Central memory CD8-positive, alpha-beta T cell (primary cell): ENCODE data around the gene KDM6B.
A peak's percentile ranks its signal among the peaks of the same experiment; 100 is the strongest.

Experiments used
- ATAC-seq: fragments of 150-1000 bp; cut with Tn5 transposase; replicated peaks from 2 replicates; pipeline ENCODE4 v1.10.0; 2022; ENCODE audit warnings: mild to moderate bottlenecking, moderate FRiP score, moderate number of reproducible peaks; ENCODE audit not compliant: poor library complexity, severe bottlenecking; ENCODE audit errors: extremely low read depth
- DNase-seq, 2 donors: peaks; one replicate each; pipeline ENCODE4 v3.0.0; 2021; ENCODE audit warnings: low spot score in 2 of 2
- H3K27ac Mint-ChIP-seq: one replicate; pipeline ENCODE4 v1.8.0; 2022; ENCODE audit warnings: low read depth, mild to moderate bottlenecking, moderate library complexity, mixed read lengths
- H3K27me3 Mint-ChIP-seq: one replicate; pipeline ENCODE4 v1.8.0; 2022; ENCODE audit warnings: mixed read lengths
- H3K36me3 Mint-ChIP-seq: one replicate; pipeline ENCODE4 v1.8.0; 2022; ENCODE audit warnings: mild to moderate bottlenecking, moderate library complexity, mixed read lengths; ENCODE audit not compliant: insufficient read depth
- H3K4me1 Mint-ChIP-seq: one replicate; pipeline ENCODE4 v1.8.0; 2022; ENCODE audit warnings: mixed read lengths
- H3K4me3 Mint-ChIP-seq: one replicate; pipeline ENCODE4 v1.8.0; 2022; ENCODE audit warnings: mild to moderate bottlenecking, moderate library complexity, mixed read lengths
- H3K9me3 Mint-ChIP-seq: one replicate; pipeline ENCODE4 v1.8.0; 2022; ENCODE audit warnings: mixed read lengths

KDM6B gene

DNA sequence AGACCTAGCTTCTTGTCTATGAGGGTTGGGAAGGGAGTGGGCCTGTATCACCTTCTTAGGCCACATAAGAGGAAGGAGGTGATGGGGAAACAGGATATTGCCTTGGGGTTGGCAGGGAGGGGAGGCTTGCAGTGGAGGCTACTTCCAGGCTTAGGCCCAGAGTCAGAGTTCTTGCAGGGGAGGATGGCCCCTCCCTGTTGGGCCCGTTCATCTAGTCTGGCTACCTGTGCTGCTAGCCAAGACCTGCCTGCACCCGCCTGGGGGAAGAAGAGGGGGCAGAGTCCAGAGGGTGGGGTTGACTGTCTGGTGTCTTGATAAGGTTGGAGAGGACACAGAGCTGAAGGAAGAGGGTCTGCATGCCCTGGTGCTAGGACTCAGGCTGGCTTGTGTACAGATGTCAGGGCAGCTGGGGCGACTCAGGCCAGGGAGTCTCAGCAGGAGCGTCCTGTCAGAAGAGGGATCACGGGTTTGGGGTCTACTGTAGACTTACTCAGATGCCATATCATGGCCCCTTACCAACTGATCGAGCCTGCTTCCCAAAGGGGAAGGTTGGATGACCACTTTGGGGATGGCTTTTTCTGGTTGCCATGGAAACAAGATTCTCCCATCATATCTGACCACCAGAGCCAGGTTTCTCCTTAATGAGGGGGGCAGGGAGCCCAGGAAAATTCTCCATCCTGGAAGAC is 5.3 kb downstream of the KDM6B start:
- ATAC-seq (no peak), DNase-seq (no peak)
- peaks cover 90% of the 10 kb centered on the region for H3K4me1 Mint-ChIP-seq
- no peaks in the 10 kb centered on the region for H3K9me3 Mint-ChIP-seq
- peak overlapping the region; percentile 47 for H3K4me3 Mint-ChIP-seq
- peaks cover 77% of the 10 kb centered on the region for H3K36me3 Mint-ChIP-seq
- H3K27me3 Mint-ChIP-seq, result no peaks in the 10 kb centered on the region
- H3K27ac Mint-ChIP-seq, result peak overlapping the region; percentile 100

DNA sequence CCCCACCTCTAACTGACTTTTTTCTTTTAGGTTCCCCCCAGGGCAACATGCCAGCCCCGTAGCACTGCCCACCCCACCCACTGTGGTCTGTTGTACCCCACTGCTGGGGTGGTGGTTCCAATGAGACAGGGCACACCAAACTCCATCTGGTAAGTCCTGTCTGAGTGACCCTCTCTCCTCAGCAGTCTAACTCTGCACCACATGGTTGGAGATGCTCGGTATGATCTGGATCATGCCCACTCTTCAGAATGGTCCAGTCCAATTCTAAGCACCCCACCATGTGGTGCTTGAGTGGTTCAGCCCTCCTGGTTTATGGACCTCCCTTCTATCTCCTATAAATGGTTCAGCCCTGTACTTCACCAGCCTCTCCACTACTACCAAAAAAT is 5.9 kb downstream of the KDM6B start:
- no peaks in the 10 kb centered on the region for H3K9me3 Mint-ChIP-seq
- peaks cover 88% of the 10 kb centered on the region for H3K4me1 Mint-ChIP-seq
- peaks cover 76% of the 10 kb centered on the region for H3K36me3 Mint-ChIP-seq
- H3K4me3 Mint-ChIP-seq, result peak overlapping the region; percentile 92
- no peaks in the 10 kb centered on the region for H3K27me3 Mint-ChIP-seq
- ATAC-seq, result no peak
- no peak for DNase-seq
- H3K27ac Mint-ChIP-seq, result peak overlapping the region; percentile 100

DNA sequence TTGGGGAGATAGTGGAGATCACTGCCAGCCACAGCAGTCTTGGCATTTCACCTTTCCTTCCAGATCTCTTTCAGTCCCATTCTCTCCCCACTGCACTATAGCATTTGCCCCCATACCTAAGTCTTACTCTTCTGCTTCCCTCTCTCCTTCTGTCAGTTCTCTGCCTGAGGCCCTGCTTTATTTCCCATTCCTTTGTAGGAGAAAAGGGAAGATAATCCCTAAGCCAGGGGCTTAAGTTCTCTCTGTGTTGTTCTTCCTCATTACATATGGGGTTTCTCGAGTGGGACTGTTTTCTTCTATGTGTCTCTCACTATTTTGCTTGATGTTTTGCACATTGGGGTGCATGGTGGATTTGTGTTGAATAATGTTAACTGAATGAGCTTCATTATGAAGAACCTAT is 6.4 kb downstream of the KDM6B start:
- Mint-ChIP-seq H3K36me3 (peaks cover 75% of the 10 kb centered on the region), H3K27me3 (no peaks in the 10 kb centered on the region), H3K27ac (peak overlapping the region; percentile 100), H3K9me3 (no peaks in the 10 kb centered on the region), H3K4me3 (peak overlapping the region; percentile 92), H3K4me1 (peaks cover 83% of the 10 kb centered on the region)
- ATAC-seq (no peak), DNase-seq (no peak)

DNA sequence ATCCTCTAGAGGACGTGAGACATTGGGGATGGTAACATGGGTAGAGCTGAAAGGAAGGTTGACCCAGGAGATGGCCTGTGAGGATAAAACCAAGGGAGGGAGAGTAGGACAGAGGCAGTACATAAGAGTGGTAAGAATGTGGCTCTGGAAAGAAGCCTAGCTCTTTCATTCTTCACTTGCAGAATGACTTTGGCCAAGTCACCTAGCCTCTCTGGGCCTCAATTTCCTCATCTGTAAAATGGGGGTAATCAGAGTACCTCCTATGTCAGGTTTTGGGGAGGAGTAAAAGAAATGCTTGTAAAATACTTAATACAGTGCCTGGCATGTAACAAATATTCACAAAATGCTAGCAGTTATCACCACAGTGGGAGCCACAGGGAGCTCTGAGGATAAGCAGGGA is 6.9 kb downstream of the KDM6B start:
- peaks cover 74% of the 10 kb centered on the region for H3K36me3 Mint-ChIP-seq
- DNase-seq, result no peak
- H3K27ac Mint-ChIP-seq, result peak overlapping the region; percentile 100
- peak overlapping the region; percentile 92 for H3K4me3 Mint-ChIP-seq
- no peaks in the 10 kb centered on the region for H3K9me3 Mint-ChIP-seq
- ATAC-seq, result no peak
- H3K27me3 Mint-ChIP-seq, result no peaks in the 10 kb centered on the region
- H3K4me1 Mint-ChIP-seq, result peaks cover 85% of the 10 kb centered on the region

DNA sequence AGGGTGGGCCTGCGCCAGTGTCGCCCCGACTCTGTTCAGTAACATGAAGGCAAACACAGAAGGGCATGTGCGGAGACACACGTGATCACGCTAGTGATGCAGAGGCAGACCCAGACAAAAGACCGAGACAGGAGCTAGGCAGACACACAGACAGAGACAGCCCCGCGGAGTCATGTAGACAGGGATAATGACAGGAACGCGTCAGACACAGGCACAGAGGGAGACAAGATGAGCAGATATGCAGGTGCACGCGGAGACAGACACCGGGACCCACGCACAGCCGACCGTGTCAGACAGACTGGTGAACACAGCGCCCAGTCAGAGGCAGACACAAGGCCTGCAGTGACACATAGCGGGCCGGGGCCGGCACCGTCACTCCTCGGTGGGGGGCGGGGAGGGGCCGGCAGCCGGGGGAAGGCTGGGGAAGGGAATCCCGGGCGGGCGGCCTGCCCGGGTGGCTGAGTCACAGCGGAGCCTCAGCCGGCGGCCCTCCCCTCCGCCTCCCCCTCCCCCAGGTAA is 7.4 kb downstream of the KDM6B start:
- Mint-ChIP-seq H3K27me3 (no peaks in the 10 kb centered on the region), H3K4me1 (peaks cover 79% of the 10 kb centered on the region), H3K36me3 (peaks cover 68% of the 10 kb centered on the region), H3K9me3 (no peaks in the 10 kb centered on the region), H3K4me3 (peak overlapping the region; percentile 92), H3K27ac (peak overlapping the region; percentile 100)
- DNase-seq (peak; percentile 79 to 94), ATAC-seq (peak; percentile 50)

DNA sequence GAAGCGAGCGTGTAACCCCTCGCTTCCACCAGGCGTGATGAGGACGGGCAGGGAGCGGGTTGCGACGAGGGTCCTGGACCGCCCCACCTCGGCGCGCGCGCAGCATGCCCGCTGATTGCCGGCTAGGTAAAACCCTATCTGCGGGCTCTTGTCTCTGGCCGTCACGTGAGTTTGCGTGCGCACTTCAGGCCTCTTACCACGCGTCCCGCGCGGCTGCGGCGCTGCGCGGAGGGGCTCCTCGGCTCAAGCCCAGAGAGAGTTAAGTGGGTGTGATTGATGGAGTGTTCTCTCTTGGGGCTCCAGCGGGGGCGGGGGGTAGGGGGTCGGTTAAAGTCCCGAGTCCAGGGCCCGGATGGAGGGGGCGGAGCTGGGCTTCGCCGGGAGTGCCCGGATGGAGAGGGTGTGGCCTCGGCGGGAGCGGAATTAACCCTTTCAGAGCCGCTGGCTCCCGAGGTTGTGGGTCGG is 7.9 kb downstream of the KDM6B start:
- DNase-seq (peak; percentile 78 to 80), ATAC-seq (peak; percentile 24)
- Mint-ChIP-seq H3K27ac (peak overlapping the region; percentile 100), H3K36me3 (peaks cover 68% of the 10 kb centered on the region), H3K27me3 (no peaks in the 10 kb centered on the region), H3K4me3 (peak overlapping the region; percentile 92), H3K9me3 (no peaks in the 10 kb centered on the region), H3K4me1 (peaks cover 75% of the 10 kb centered on the region)

DNA sequence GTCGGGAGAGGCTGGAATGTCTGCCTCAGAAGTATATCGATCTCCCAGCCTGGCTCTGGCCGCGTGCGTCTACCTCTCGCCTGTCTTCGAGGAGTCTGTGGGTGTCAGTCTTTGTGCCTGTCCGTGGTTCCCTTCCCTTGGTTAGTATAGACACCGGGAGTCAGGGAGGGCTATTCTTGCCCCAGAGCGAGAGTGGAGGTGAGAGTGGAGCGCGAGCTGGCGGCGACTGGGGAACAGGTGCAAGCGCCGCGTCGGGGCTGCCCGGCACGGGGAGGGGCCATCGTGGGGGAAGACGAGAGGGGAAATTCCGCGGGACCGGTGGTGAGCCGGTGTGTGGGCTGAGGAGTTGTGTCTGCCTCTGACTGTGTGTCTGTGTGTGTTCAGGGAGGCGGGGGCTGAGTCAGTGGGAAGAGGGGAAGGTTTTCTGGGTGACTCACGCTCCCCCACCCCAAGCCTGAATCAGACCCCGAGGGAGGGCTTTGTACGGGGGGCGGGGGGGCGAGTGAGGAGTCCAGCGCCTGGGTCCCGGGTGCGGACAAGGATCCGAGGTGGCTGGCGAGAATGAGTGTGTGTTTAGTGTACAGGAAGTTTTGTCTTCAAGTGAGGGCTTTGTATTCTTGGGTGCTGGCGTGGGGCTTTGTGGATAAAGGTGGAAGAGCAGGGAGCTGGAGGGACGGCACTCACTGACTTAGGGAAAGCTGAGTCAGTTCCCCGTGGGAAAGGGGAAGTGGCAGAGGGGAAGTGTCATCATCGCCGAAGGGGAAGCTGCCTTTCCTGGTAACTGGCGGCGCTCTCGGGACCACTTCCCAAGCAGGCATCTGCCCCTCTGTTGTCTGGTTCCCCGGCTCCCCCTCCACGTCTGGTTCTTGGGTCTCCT is 8.6 kb downstream of the KDM6B start:
- Mint-ChIP-seq H3K36me3 (peaks cover 64% of the 10 kb centered on the region), H3K4me1 (peaks cover 68% of the 10 kb centered on the region)
- DNase-seq, result peak; percentile 92 to 97

DNA sequence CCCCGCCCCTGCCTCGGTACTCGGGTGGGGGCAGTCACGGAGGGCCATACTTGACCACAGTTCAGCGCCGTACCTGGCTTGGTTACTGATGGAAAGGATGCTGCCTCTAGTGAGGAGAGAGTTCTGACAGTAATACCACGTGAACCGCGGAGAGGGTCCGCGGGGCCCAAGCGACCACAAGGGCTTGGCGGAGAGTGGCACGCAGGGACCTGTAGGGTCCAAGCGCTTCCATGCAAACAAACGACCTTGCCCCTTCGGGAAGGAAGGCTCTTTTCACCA is 9.2 kb downstream of the KDM6B start:
- Mint-ChIP-seq H3K9me3 (no peaks in the 10 kb centered on the region), H3K27me3 (no peaks in the 10 kb centered on the region), H3K4me3 (peak overlapping the region; percentile 92), H3K27ac (peak overlapping the region; percentile 100), H3K4me1 (peaks cover 65% of the 10 kb centered on the region), H3K36me3 (peaks cover 63% of the 10 kb centered on the region)
- peak; percentile 0 for ATAC-seq
- no peak for DNase-seq

More for the DNA sequence above, 8.6 kb downstream of the KDM6B start:
- Mint-ChIP-seq H3K27ac (peak overlapping the region; percentile 100), H3K9me3 (no peaks in the 10 kb centered on the region), H3K27me3 (no peaks in the 10 kb centered on the region), H3K4me3 (peak overlapping the region; percentile 92)
- ATAC-seq, result peak; percentile 48

DNA sequence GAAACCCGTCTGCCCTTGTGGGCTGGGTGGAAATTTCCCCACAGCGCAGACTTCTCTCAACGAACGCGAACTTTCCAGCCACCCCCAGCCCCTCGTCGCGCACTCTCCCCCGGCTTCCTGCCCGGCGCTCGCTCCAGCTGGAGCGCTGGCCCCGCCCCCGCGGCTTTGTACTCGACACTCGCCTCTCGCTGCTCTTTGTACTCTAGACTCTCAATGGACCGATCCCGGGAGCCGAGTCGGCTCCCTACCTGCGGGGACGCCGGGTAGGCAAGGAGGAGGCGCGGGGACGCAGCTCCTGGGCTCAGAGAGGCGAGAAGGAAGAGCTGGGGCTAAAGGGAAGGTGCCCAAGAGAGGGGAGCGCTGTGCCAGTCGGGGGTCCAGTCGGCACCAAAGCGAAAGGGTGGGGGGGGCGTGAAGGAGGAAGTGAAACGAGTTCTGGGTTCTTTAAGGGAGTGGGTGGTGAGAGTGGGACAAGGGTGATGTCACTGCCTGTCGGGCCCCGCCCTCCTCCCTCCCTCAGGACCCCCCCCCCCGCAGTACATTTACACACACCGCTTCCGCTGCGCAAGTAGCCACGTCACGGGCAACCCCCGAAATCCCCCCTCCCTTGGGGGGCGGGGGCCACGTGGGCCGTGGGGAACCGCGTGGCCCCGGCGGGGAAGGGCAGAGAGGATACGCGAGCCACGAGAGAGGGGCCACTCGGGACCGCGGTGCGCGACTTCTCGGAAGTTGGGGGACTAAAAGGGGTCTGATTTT is 9.7 kb downstream of the KDM6B start:
- Mint-ChIP-seq H3K27ac (peak overlapping the region; percentile 100), H3K27me3 (no peaks in the 10 kb centered on the region), H3K4me3 (peak overlapping the region; percentile 92), H3K9me3 (no peaks in the 10 kb centered on the region), H3K36me3 (peaks cover 63% of the 10 kb centered on the region), H3K4me1 (peaks cover 60% of the 10 kb centered on the region)
- ATAC-seq, result peak; percentile 25
- DNase-seq, result peak; percentile 80 to 93

DNA sequence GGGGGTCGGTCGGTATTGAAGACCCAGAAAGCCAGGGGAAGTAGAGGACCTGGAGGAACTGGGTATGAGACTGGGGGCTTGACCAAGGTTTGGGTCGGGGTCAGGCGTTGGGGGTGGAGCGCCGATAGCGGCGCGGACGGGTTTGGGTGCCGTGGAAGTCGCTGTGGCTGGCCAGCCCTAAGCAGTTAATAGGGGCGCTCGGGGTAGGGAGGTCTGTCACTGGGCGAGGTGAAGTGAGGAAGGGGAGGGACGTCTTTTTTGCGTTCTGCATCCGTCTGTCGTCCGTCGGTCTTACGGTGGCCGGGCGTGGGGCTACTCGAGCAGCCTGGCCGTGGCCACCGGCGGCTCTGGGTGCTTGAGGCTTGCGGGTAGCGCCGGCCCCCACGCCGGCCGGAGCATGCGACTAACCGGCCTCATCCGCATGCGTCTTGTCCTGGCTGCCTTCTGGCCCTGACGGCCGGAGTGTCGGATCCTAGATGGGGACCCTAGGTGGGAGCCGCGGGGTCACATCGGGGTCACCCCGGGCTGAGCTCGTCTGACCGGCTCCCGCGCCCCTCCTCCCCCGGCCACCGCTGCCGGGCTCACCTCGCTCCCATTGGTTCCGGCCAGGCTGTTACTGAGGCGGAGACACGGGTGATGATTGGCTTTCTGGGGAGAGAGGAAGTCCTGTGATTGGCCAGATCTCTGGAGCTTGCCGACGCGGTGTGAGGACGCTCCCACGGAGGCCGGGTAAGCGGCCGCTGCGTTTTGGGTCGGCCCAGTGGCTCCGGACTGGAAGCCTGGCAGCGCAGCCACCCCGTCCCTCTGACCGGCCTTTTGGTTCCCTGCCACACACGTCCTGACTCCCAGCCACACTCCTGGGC is 10.5 kb downstream of the KDM6B start:
- peaks cover 52% of the 10 kb centered on the region for H3K4me1 Mint-ChIP-seq
- peaks cover 67% of the 10 kb centered on the region for H3K36me3 Mint-ChIP-seq
- H3K27me3 Mint-ChIP-seq, result no peaks in the 10 kb centered on the region
- peak overlapping the region; percentile 92 for H3K4me3 Mint-ChIP-seq
- ATAC-seq (peak; percentile 26), DNase-seq (peak; percentile 63 to 80)
- peak overlapping the region; percentile 100 for H3K27ac Mint-ChIP-seq
- H3K9me3 Mint-ChIP-seq, result no peaks in the 10 kb centered on the region

DNA sequence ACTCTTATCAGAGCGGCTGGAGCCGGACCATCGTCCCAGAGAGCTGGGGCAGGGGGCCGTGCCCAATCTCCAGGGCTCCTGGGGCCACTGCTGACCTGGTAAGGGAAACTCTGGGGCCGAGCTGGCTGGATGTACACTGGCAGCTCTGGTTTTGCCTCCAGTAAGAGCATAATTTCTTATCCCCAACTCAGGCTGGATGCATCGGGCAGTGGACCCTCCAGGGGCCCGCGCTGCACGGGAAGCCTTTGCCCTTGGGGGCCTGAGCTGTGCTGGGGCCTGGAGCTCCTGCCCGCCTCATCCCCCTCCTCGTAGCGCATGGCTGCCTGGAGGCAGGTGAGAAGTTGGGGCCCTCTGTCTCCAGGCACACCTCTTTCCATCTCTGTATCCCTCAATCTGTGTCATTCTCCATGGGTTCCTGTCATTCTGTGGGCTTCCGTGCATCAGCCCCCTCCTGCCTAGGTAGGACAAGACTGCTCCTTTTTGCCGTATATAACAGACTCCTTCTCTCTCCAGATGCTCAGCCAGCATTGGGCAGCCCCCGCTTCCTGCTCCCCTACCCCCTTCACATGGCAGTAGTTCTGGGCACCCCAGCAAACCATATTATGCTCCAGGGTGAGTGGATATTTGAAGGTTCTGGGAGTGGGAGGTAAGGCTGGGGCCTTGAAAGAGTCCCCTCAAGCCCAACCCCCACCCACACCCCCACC is 11.5 kb downstream of the KDM6B start:
- peaks cover 44% of the 10 kb centered on the region for H3K4me1 Mint-ChIP-seq
- DNase-seq, result no peak
- H3K9me3 Mint-ChIP-seq, result no peaks in the 10 kb centered on the region
- H3K36me3 Mint-ChIP-seq, result peaks cover 68% of the 10 kb centered on the region
- H3K27me3 Mint-ChIP-seq, result no peaks in the 10 kb centered on the region
- no peak for ATAC-seq
- H3K27ac Mint-ChIP-seq, result peak overlapping the region; percentile 100
- H3K4me3 Mint-ChIP-seq, result peak overlapping the region; percentile 92
